ENCODE data around the gene CROT. TPM values are rescaled to one million over a fixed set of nuclear protein-coding genes. Genes with fewer than 3 reads are reported as not detected.

CROT gene
- total RNA-seq, 1 donor from 2014 or later = 7.1 TPM

DNA sequence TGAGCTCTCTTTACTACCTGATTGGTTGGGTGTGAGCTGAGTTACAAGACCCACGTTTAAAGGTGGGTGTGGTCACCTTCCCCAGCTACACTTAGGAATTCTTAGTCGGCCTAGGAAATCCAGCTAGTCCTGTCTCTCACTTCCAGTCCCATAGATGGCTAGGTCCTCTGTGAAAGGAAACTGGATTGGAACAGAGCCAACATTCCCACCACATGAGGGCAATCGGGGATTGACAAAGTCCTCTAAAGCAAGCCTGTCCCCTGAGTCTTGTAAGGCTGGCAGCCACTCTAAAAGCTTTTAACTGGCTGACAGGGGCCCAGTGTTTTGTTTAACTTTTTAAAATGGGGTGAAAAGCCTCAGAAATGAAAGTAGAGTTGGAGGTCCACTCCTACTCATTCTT lies 15.1 kb upstream of the CROT start:
- intact Hi-C loops (cut with micrococcal nuclease) = no loop called here
- Mint-ChIP-seq H3K4me3 (no peak overlapping the region), H3K36me3 (ENCODE audit: low read depth) (peaks cover 40% of the 10 kb centered on the region), H3K27ac (peak overlapping the region; percentile 66), H3K9me3 (peaks cover 24% of the 10 kb centered on the region), H3K27me3 (no peaks in the 10 kb centered on the region), H3K4me1 (peaks cover 4% of the 10 kb centered on the region)
- DNase-seq = no peak

DNA sequence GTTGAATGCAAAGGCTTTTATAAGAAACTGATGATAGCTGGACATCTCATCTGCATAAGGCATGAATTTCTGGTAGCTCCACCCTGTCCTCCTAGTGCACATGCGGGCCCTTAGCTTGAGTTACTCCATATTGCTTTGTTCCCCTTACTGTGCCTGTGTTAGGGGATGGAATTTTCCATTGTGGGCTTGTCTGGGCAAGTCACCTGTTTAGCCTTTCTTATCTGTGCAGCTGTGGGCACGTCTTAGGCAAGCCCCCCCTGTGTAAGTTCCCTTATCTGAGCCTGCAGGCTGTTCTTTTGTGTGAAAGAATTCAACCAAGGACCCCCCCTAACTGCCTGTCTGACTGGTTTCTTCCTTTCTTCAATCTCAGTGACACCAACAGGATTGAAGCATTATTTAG lies 14.5 kb upstream of the CROT start:
- H3K27ac Mint-ChIP-seq = no peak overlapping the region
- peaks cover 24% of the 10 kb centered on the region for H3K9me3 Mint-ChIP-seq
- H3K4me1 Mint-ChIP-seq = peaks cover 4% of the 10 kb centered on the region
- intact Hi-C loops (cut with micrococcal nuclease) = no loop called here
- H3K36me3 Mint-ChIP-seq (ENCODE audit: low read depth) = peaks cover 41% of the 10 kb centered on the region
- no peak for DNase-seq
- no peaks in the 10 kb centered on the region for H3K27me3 Mint-ChIP-seq
- no peak overlapping the region for H3K4me3 Mint-ChIP-seq

DNA sequence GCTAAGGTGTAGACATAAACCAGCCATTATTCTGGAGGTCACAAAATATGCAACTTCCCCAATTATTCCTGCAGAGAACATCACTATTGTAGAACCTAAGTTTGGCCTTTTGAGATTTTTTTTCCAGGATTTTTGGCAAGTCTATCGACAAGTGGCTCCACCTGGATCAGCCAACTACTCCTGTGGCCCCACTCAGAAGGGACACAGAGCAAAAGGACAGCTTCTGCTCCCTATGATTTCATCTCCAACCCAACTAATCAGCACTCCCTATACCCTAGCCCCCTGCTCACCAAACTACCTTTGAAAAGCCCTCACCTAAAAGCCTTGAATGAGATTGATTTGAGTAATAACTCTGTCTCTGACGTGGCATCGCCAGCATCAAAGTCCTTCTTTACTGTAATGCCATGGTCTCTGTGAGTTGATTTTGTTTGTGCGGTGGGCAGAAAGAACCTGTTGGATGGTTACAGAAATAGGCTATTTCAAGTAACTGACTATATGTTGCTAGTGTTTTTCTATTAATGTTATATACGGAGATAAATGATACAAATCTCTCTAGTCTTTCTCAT lies 13.7 kb upstream of the CROT start:
- Mint-ChIP-seq H3K27ac (no peak overlapping the region), H3K4me3 (no peak overlapping the region), H3K9me3 (peaks cover 24% of the 10 kb centered on the region), H3K27me3 (no peaks in the 10 kb centered on the region), H3K4me1 (peaks cover 4% of the 10 kb centered on the region), H3K36me3 (ENCODE audit: low read depth) (peaks cover 41% of the 10 kb centered on the region)
- intact Hi-C loops (cut with micrococcal nuclease) = no loop called here
- DNase-seq = no peak

DNA sequence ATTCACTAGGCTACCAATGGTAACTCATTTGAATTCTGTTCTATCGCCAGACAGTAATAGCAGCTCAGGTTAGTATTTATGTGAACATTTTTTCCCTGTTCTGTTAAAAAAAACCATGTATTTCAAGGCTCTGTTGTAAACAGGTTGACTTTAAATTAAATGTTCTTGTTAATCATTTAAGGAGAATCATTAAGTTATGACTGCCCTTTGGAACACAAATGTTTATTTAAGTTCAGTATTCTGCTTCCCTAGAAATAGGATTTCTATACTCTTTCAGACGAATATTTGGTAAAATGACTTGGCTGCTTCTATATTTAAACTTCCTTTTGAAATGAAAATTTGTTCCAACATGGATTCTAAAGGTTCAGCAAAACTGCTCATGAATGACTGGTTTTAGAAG lies 13.1 kb upstream of the CROT start:
- H3K9me3 Mint-ChIP-seq = peaks cover 20% of the 10 kb centered on the region
- no peak overlapping the region for H3K4me3 Mint-ChIP-seq
- intact Hi-C loops (cut with micrococcal nuclease) = no loop called here
- no peak overlapping the region for H3K27ac Mint-ChIP-seq
- H3K36me3 Mint-ChIP-seq (ENCODE audit: low read depth) = peaks cover 37% of the 10 kb centered on the region
- no peaks in the 10 kb centered on the region for H3K27me3 Mint-ChIP-seq
- peaks cover 2% of the 10 kb centered on the region for H3K4me1 Mint-ChIP-seq
- DNase-seq = no peak

DNA sequence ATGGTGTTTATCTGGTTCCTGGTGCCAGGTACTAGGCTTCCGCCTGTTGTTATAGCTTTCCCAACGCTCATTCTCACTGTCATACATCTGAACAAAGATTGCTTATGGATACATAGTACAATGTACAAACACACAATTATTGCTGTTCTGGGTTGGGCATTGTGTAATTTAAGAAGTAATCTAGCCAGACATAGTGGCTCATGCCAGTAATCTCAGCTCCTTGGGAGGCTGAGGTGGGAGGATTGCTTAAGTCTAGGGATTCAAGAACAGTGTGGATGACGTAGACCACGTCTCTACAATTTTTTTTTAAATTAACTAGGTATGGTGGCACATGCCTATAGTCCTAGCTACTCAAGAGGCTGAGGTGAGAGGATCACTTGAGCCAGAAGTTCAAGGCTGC lies 9.3 kb upstream of the CROT start:
- H3K27me3 Mint-ChIP-seq = no peaks in the 10 kb centered on the region
- H3K9me3 Mint-ChIP-seq = peaks cover 9% of the 10 kb centered on the region
- H3K27ac Mint-ChIP-seq = no peak overlapping the region
- H3K4me1 Mint-ChIP-seq = peaks cover 1% of the 10 kb centered on the region
- no peak for DNase-seq
- H3K4me3 Mint-ChIP-seq = no peak overlapping the region
- peaks cover 21% of the 10 kb centered on the region for H3K36me3 Mint-ChIP-seq (ENCODE audit: low read depth)
- intact Hi-C loops (cut with micrococcal nuclease) = no loop called here

DNA sequence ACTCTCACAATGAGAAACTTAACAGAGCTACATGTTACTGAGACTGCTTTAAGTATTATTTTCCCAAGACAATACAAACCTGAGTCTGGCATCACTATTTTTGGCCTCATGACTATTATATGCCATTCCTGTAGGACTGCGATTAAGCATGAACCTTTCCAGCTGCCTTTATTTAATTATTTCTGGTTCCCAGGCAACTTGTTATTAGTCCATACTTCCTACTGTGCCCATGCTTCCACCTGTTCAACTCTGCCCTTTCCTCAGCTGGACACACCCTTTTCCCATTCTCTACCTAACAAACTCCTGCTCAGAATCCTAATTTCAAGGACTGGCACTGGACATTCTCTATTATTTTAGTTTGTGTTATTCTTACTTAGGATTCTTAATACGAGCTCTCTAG lies 8.1 kb upstream of the CROT start:
- Mint-ChIP-seq H3K27ac (no peak overlapping the region), H3K36me3 (ENCODE audit: low read depth) (peaks cover 24% of the 10 kb centered on the region)
- intact Hi-C loops (cut with micrococcal nuclease) = no loop called here

DNA sequence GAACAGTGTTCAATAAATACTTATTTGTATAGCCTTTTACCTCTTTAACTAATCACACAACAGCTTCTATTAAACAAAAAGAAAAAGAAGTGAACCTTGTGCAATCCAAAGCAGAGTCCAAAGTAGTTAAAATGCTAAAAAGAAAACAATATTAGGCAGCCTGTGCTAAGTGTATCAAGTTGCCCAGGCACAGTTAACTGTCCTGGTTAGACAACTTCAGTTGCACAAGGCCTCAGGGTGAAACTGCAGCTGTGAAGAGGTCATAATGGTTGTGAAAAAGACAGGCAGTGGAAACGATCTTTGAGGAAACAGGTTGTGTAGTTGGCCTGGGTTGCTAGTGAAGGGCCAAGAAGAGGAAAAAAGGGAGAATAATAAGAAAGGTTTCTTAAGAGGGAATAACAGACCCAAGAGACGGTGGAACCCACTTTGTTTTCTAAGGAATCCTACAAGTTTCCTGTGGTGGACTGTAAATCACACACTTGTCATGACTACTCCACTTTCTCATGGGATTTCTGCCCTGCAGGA lies 6.0 kb upstream of the CROT start:
- H3K9me3 Mint-ChIP-seq = peaks cover 5% of the 10 kb centered on the region
- intact Hi-C loops (cut with micrococcal nuclease) = no loop called here

More for the DNA sequence above, 8.1 kb upstream of the CROT start:
- no peak for DNase-seq
- Mint-ChIP-seq H3K4me3 (no peak overlapping the region), H3K27me3 (no peaks in the 10 kb centered on the region), H3K9me3 (peaks cover 9% of the 10 kb centered on the region), H3K4me1 (peaks cover 10% of the 10 kb centered on the region)

DNA sequence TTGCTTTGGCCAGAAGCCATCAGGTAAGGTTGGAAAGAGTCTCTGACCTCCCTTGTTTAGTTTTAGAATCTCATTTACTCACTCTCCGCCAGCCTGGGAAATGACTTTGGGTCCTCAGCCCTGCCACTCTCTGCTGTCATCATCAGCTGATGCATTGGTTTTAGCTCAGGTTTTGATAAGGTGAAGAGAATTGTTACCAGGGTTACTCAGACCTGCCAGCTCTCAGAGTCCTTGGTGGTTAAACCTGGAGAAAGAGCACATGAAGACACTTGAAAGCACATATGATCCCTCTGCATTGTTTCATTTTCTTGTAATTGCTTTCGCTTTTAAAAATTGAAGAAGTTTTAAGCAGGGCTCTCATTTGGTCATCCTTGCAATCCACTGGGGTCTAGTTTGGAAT lies 4.0 kb upstream of the CROT start:
- peak overlapping the region; percentile 56 for H3K27ac Mint-ChIP-seq
- DNase-seq = peak; percentile 75
- no peaks in the 10 kb centered on the region for H3K9me3 Mint-ChIP-seq
- no peak overlapping the region for H3K4me3 Mint-ChIP-seq
- no peaks in the 10 kb centered on the region for H3K27me3 Mint-ChIP-seq
- H3K4me1 Mint-ChIP-seq = peaks cover 38% of the 10 kb centered on the region
- peaks cover 13% of the 10 kb centered on the region for H3K36me3 Mint-ChIP-seq (ENCODE audit: low read depth)
- intact Hi-C loops (cut with micrococcal nuclease) = no loop called here

More for the DNA sequence above, 6.0 kb upstream of the CROT start:
- Mint-ChIP-seq H3K27ac (no peak overlapping the region), H3K36me3 (ENCODE audit: low read depth) (peaks cover 19% of the 10 kb centered on the region), H3K27me3 (no peaks in the 10 kb centered on the region), H3K4me3 (no peak overlapping the region), H3K4me1 (peaks cover 25% of the 10 kb centered on the region)
- no peak for DNase-seq

DNA sequence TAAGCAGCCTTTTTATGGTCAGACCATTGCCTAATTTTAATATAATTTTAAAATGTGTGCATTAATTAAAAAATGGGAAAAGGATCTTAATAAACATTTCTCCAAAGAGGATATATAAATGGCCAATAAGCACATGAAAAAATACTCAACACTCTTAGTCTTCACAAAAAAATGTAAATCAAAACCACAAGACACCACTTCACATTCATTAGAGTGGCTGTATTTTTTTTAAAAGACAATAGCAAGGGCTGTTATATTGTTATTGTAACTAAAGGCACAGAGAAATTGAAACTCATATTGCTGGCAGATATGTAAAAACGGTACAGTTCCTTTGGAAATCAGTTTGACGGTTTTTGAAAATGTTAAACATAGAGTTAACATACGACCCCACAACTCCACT lies 3.2 kb upstream of the CROT start:
- peaks cover 44% of the 10 kb centered on the region for H3K4me1 Mint-ChIP-seq
- H3K36me3 Mint-ChIP-seq (ENCODE audit: low read depth) = peaks cover 13% of the 10 kb centered on the region
- intact Hi-C loops (cut with micrococcal nuclease) = no loop called here
- DNase-seq = no peak
- peak overlapping the region; percentile 9 for H3K4me3 Mint-ChIP-seq
- no peaks in the 10 kb centered on the region for H3K27me3 Mint-ChIP-seq
- peak overlapping the region; percentile 51 for H3K27ac Mint-ChIP-seq
- H3K9me3 Mint-ChIP-seq = no peaks in the 10 kb centered on the region

DNA sequence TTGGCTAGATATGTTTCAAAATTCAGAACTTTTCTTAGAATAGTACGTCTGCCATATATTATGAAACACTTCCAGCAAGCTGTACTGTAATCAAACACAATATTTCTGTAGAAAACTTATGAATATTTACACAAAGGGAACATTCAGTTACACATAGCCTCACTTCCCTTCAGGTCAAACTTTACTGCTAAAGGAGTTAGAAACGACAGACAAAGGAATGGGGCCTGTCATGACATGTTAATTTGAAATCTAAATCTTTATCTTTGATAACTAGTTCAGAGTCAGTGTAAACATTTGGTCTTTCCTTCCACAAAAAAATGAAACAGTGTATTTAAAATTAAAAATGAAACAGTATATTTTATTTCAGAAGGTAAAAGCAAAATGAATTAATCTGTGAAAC lies 1.0 kb upstream of the CROT start:
- peak overlapping the region; percentile 97 for H3K4me3 Mint-ChIP-seq
- peaks cover 22% of the 10 kb centered on the region for H3K36me3 Mint-ChIP-seq (ENCODE audit: low read depth)
- peaks cover 46% of the 10 kb centered on the region for H3K4me1 Mint-ChIP-seq
- H3K9me3 Mint-ChIP-seq = no peaks in the 10 kb centered on the region
- no peak for DNase-seq
- intact Hi-C loops (cut with micrococcal nuclease) = loop anchor here (2.0 kb wide), 2 partner anchors 32 to 284 kb away; partner anchors contain the start of gene RUNDC3B
- peak overlapping the region; percentile 95 for H3K27ac Mint-ChIP-seq
- no peaks in the 10 kb centered on the region for H3K27me3 Mint-ChIP-seq

DNA sequence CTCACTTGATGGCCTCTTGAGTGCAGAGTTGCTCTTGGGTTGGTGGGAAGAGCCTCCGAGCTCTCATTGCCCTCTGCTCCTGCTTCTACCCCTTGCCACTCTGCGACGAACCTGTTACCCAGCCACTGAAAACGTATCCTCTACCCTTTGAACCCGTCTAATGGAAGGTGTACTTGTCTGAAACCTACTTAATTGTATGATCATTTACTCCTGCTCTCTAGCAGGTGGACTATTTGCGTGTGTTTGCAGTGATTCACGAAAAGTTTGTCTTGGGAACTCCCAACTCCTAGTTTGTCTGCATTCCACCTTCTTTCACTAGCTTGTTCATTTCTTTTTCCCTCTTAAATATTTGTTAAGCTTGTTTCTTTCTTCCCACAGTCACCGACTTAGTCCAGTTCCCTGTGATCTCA lies 503 bp downstream of the CROT start:
- H3K36me3 Mint-ChIP-seq (ENCODE audit: low read depth) = peaks cover 34% of the 10 kb centered on the region
- intact Hi-C loops (cut with micrococcal nuclease) = loop anchor here (1.0 to 2.0 kb wide), 5 partner anchors 33 to 531 kb away; partner anchors contain the start of genes DMTF1 and RUNDC3B
- DNase-seq = no peak
- H3K27ac Mint-ChIP-seq = peak overlapping the region; percentile 95
- peak overlapping the region; percentile 97 for H3K4me3 Mint-ChIP-seq
- H3K9me3 Mint-ChIP-seq = peaks cover 7% of the 10 kb centered on the region
- peaks cover 46% of the 10 kb centered on the region for H3K4me1 Mint-ChIP-seq
- no peaks in the 10 kb centered on the region for H3K27me3 Mint-ChIP-seq

DNA sequence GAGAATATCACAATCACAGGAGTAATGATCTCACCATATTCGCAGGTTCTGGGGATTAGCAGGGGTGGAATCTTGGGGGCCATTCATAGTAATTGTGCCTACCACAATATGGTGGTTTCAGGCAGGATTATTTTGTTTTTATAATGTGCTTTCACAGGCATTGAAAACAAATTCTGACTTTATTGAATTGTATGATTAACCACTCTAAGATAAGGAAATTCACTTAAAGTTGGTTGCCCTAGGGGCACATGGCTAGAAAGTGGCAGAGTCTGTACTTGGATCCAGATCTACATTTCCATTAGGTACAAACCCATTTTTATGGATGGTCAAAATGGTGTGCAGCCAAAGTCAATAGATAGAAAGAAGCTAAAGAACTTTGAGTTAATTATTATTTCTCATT lies 1.7 kb downstream of the CROT start:
- H3K36me3 Mint-ChIP-seq (ENCODE audit: low read depth) = peaks cover 39% of the 10 kb centered on the region

DNA sequence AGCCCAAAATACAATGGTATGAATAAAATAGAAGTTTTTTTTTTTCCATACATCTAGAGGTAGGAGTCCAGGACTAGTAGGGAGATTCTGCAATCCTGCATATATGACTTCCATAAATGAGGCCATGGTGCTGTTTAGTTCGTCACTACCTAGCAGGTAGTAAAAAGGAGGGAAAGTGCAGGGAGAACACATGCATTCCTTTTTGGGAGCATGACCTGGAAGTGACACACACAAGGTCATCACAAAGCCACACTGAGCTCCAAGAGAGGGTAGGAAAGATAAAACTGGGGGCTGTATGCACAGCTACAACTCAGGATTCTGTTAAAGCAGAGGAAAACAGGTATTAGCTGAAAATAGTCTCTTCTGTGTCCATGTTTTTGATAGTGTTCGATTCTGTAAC lies 2.2 kb downstream of the CROT start:
- H3K27ac Mint-ChIP-seq = no peak overlapping the region
- DNase-seq = peak; percentile 33
- H3K36me3 Mint-ChIP-seq (ENCODE audit: low read depth) = peaks cover 41% of the 10 kb centered on the region
- no peaks in the 10 kb centered on the region for H3K27me3 Mint-ChIP-seq
- peaks cover 7% of the 10 kb centered on the region for H3K9me3 Mint-ChIP-seq
- H3K4me3 Mint-ChIP-seq = no peak overlapping the region
- intact Hi-C loops (cut with micrococcal nuclease) = no loop called here
- peaks cover 33% of the 10 kb centered on the region for H3K4me1 Mint-ChIP-seq

More for the DNA sequence above, 1.7 kb downstream of the CROT start:
- intact Hi-C loops (cut with micrococcal nuclease) = no loop called here
- peaks cover 38% of the 10 kb centered on the region for H3K4me1 Mint-ChIP-seq
- H3K4me3 Mint-ChIP-seq = no peak overlapping the region
- no peaks in the 10 kb centered on the region for H3K27me3 Mint-ChIP-seq
- no peak for DNase-seq
- H3K9me3 Mint-ChIP-seq = peaks cover 7% of the 10 kb centered on the region
- no peak overlapping the region for H3K27ac Mint-ChIP-seq

DNA sequence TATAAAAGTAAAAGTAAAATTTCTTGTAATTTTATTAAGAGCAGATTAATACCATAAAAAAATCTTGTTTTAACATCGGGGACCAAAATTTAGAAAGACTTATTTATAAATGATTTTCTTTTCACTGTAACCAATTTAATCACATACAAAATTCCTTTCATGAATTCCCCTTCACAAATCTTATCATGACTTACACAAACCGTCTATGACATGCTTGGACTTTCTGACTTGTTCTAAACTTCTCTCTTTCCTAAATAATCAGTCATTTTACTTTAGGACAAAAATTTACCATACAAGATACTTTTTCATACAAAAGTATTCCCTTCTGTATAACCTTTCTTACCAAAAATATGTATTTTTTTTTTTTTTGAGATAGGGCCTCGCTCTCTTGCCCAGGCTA lies 9.3 kb downstream of the CROT start:
- no peaks in the 10 kb centered on the region for H3K27me3 Mint-ChIP-seq
- intact Hi-C loops (cut with micrococcal nuclease) = no loop called here
- DNase-seq = no peak
- H3K9me3 Mint-ChIP-seq = peaks cover 11% of the 10 kb centered on the region
- H3K4me3 Mint-ChIP-seq = no peak overlapping the region
- peaks cover 67% of the 10 kb centered on the region for H3K36me3 Mint-ChIP-seq (ENCODE audit: low read depth)
- H3K27ac Mint-ChIP-seq = no peak overlapping the region
- H3K4me1 Mint-ChIP-seq = no peaks in the 10 kb centered on the region

DNA sequence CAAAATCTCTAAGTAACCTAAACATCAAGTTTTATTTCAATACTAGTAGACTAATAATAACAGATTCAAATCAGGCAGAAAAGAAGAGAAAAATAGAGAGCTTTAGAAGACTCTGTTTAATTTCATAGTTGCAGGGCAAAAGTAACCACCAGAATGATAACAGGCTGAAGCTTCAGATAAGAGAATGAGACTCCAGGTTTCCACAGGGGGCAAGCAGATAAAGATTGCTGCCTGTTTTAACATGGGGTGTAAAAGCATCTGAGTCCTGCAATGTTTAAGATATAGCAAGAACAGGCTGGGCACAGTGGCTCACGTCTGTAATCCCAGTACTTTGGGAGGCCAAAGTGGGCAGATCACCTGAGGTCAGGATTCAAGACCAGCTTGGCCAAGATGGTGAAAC lies 11.0 kb downstream of the CROT start:
- Mint-ChIP-seq H3K4me1 (no peaks in the 10 kb centered on the region), H3K9me3 (peaks cover 5% of the 10 kb centered on the region), H3K27ac (no peak overlapping the region), H3K27me3 (no peaks in the 10 kb centered on the region), H3K4me3 (no peak overlapping the region), H3K36me3 (ENCODE audit: low read depth) (peaks cover 53% of the 10 kb centered on the region)
- intact Hi-C loops (cut with micrococcal nuclease) = no loop called here
- DNase-seq = no peak

Measured in activated CD4-positive, alpha-beta T cell treated with anti-CD3 and anti-CD28 coated beads, Interleukin-2, amount 10 ng/mL, durations not matched to agents 24 days and 14 days (primary cell).